Measurements from ENCODE around the gene HCRT. TPM values are rescaled to one million over a fixed set of nuclear protein-coding genes. Genes with fewer than 3 reads are reported as not detected.
"Not testable (repeated sequence)": the region's sequence is repeated elsewhere in the genome, so short reads cannot be mapped to it uniquely, and the experiment has no call there.

The HCRT gene
- total RNA-seq, 2 donors from 2014 or later: not detected

DNA sequence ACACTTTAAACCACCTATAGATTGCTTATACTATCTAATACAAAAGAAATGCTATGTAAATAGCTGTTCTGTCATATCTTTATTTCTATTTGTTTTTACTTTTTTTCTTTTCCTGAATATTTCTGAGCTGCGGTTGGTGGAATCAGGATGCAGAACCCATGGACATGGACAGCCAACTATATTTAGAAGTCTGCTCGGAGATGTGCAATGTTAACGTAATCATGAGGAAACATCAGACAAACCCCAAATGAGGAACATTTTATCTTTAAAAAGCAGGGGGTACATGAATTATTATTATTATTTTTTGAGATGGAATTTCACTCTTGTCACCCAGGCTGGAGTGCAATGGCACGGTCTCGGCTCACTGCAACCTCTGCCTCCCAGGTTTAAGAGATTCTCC lies 40.4 kb upstream of the HCRT start:
- no peak for DNase-seq (ENCODE audit: low spot score)
- Histone ChIP-seq H3K27ac (no peak overlapping the region), H3K4me1 (ENCODE audit: control insufficient read depth in 1 of 2, low read depth in 2 of 2) (peaks cover 8 to 13% of the 10 kb centered on the region in 2 donors), H3K4me3 (no peak overlapping the region), H3K27me3 (replicated peaks; ENCODE audit: insufficient read depth) (no peaks in the 10 kb centered on the region), H3K36me3 (peaks cover 21% of the 10 kb centered on the region), H3K9me3 (no peaks in the 10 kb centered on the region)
- ATAC-seq (ENCODE audit: insufficient number of reproducible peaks, low FRiP score, low read depth): no peak
- TF ChIP-seq, protein P1, sequence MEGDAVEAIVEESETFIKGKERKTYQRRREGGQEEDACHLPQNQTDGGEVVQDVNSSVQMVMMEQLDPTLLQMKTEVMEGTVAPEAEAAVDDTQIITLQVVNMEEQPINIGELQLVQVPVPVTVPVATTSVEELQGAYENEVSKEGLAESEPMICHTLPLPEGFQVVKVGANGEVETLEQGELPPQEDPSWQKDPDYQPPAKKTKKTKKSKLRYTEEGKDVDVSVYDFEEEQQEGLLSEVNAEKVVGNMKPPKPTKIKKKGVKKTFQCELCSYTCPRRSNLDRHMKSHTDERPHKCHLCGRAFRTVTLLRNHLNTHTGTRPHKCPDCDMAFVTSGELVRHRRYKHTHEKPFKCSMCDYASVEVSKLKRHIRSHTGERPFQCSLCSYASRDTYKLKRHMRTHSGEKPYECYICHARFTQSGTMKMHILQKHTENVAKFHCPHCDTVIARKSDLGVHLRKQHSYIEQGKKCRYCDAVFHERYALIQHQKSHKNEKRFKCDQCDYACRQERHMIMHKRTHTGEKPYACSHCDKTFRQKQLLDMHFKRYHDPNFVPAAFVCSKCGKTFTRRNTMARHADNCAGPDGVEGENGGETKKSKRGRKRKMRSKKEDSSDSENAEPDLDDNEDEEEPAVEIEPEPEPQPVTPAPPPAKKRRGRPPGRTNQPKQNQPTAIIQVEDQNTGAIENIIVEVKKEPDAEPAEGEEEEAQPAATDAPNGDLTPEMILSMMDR (IDR thresholded peaks at IDR 0.05): no peak

DNA sequence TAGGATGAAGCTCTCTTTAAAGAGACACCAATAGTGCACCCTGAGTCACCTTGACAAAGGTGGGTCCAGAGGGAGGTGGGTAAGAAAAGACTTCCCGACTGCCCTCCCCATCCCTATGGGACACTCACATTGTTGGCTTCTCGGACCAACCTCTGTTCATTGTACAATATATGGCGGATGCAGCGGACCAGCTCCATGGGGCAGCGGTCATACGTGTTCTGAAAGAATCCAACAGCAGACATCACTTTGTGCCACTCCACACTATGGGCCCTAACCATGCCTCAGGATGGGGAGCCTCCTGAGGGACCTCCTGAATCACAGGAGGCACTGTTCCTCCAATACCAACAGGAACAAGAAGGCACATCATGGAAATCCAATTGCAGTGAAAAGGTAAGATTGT lies 39.4 kb upstream of the HCRT start:
- H3K27ac ChIP-seq: no peak overlapping the region
- no peaks in the 10 kb centered on the region for H3K9me3 ChIP-seq
- no peaks in the 10 kb centered on the region for H3K27me3 ChIP-seq (replicated peaks; ENCODE audit: insufficient read depth)
- ATAC-seq (ENCODE audit: insufficient number of reproducible peaks, low FRiP score, low read depth) (no peak), DNase-seq (ENCODE audit: low spot score) (no peak)
- TF ChIP-seq, protein P1 (IDR thresholded peaks at IDR 0.05): no peak
- H3K36me3 ChIP-seq: peaks cover 21% of the 10 kb centered on the region
- H3K4me3 ChIP-seq: no peak overlapping the region
- peaks cover 8 to 13% of the 10 kb centered on the region in 2 donors for H3K4me1 ChIP-seq (ENCODE audit: control insufficient read depth in 1 of 2, low read depth in 2 of 2)

DNA sequence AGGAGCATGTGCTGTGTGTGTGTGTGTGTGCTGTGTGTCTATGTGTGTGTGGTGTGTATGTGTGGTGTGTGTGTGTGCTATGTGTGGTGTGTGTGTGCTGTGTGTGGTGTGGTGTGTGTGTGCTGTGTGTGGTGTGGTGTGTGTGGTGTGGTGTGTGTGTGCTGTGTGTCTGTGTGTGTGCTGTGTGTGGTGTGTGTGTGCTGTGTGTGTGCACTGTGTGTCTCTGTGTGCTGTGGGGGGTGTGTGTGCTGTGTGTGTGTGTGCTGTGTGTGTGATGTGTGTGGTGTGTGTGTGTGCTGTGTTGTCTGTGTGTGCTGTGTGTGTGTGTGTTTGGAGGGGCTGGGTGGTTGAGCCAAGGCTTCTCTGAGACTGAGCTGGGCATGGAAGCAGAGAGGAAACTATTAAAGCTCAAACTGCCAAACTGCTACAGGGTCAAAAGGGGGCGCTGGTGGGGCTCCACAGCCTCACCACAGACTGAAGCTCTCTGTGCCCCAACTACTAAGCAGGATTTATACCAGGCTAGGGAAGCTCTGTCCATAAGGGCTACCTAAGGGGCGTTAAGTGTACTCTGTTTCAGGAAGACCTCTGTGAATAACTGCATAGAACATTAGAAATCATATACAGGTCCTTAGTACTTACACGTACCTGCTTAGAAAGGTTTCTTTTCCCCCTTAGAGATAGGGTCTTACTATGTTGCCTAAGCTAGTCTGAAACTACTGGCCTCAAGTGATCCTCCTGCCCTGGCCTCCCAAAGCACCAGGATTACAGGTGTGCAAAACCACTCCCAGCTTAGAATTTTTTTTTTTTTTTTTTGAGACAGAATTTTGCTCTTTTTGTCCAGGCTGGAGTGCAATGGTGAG lies 36.9 kb upstream of the HCRT start:
- Histone ChIP-seq H3K27ac (no peak overlapping the region), H3K4me1 (ENCODE audit: control insufficient read depth in 1 of 2, low read depth in 2 of 2) (no peaks in the 10 kb centered on the region), H3K27me3 (replicated peaks; ENCODE audit: insufficient read depth) (no peaks in the 10 kb centered on the region), H3K9me3 (no peaks in the 10 kb centered on the region), H3K36me3 (peaks cover 35% of the 10 kb centered on the region), H3K4me3 (no peak overlapping the region)
- TF ChIP-seq, protein P1 (IDR thresholded peaks at IDR 0.05): no peak
- ATAC-seq (ENCODE audit: insufficient number of reproducible peaks, low FRiP score, low read depth) (peak; percentile 51), DNase-seq (ENCODE audit: low spot score) (no peak)

DNA sequence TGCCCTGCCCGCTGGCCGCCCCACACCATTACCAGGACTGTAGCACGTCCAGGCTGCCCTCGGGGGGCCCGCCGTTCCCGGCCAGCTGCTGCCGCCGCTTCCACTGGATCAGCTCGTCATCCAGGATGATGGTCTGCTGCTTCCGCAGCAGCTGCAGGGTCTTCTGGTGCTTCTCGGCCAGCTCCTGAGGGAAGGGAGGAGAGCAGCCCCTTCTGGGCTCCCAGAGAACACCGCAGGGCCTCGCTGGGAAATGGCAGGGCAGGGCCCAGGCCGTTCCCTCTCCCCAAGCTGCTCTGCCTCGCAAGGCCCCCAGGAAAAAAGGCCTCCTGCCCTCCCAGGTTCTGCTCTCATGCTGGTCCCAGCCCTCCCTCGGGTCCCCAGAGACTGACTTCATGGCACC lies 34.0 kb upstream of the HCRT start:
- H3K36me3 ChIP-seq: peaks cover 42% of the 10 kb centered on the region
- not testable (repeated sequence) for ATAC-seq (ENCODE audit: insufficient number of reproducible peaks, low FRiP score, low read depth); H3K4me3 ChIP-seq; H3K27me3 ChIP-seq (replicated peaks; ENCODE audit: insufficient read depth); H3K4me1 ChIP-seq (ENCODE audit: control insufficient read depth in 1 of 2, low read depth in 2 of 2); H3K9me3 ChIP-seq; DNase-seq (ENCODE audit: low spot score); H3K27ac ChIP-seq

DNA sequence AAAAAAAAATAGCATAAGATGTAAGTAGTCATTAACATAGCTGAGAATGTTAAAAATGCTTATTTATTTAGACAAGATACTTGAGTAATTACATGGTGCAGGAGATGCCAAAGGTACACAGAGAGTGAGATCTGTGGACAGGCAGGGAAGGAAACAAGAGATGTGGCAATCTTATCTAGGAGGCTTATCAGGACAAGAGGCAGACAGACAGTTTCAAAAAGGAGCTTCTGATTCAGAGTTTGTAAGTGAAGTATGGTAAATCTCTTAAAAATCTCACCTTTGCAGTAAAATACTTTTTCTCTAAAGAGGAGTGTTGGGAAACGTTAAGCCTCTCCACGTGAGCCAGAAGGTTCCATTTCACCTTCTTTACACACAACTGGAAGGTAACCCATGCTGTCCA lies 28.9 kb upstream of the HCRT start:
- Histone ChIP-seq H3K27me3 (replicated peaks; ENCODE audit: insufficient read depth) (no peaks in the 10 kb centered on the region), H3K27ac (no peak overlapping the region), H3K9me3 (no peaks in the 10 kb centered on the region), H3K36me3 (peaks cover 49% of the 10 kb centered on the region), H3K4me3 (no peak overlapping the region), H3K4me1 (ENCODE audit: control insufficient read depth in 1 of 2, low read depth in 2 of 2) (no peaks in the 10 kb centered on the region)
- TF ChIP-seq, protein P1 (IDR thresholded peaks at IDR 0.05): no peak
- no peak for ATAC-seq (ENCODE audit: insufficient number of reproducible peaks, low FRiP score, low read depth)
- DNase-seq (ENCODE audit: low spot score): no peak
